ENCODE data around the gene IL19. TPM values are rescaled to one million over a fixed set of nuclear protein-coding genes. Genes with fewer than 3 reads are reported as not detected.

Gene IL19
- total and polyA plus RNA-seq, 4 donors: 0.10 to 0.68 (median 0.12) TPM; not detected in 1

DNA sequence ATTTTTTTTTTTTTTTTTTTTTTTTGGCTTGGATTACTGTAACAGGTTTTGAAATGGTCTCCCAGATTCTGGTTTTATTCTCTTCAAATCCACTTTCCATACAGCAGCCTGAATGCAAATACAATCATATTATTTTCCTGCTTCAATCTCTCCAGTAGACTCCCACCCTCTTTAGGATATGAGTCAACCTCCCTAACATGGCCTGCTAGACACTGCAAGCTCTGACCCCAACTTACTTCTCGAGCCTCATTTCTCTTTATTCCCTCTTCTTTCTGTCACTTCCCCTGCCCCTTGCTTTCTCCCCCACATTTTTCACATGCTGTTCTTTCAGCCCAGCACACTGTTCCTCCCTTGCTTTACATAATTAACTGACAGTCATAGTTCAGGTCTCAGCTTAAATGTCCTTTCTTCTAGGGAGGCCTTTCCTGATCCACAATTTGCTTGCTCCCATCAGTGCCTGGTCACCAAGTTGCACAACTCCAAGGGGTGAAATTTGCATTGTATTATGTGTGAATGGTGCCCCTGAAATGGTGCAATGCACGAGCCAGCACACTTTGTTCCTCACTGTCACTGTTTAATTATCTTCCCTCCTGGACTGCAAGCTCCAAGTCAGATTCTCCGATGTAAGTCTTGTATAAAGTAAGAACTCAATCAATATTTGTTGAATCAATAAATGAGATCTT lies 22.1 kb upstream of the IL19 start:
- TF ChIP-seq, protein P1, sequence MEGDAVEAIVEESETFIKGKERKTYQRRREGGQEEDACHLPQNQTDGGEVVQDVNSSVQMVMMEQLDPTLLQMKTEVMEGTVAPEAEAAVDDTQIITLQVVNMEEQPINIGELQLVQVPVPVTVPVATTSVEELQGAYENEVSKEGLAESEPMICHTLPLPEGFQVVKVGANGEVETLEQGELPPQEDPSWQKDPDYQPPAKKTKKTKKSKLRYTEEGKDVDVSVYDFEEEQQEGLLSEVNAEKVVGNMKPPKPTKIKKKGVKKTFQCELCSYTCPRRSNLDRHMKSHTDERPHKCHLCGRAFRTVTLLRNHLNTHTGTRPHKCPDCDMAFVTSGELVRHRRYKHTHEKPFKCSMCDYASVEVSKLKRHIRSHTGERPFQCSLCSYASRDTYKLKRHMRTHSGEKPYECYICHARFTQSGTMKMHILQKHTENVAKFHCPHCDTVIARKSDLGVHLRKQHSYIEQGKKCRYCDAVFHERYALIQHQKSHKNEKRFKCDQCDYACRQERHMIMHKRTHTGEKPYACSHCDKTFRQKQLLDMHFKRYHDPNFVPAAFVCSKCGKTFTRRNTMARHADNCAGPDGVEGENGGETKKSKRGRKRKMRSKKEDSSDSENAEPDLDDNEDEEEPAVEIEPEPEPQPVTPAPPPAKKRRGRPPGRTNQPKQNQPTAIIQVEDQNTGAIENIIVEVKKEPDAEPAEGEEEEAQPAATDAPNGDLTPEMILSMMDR (IDR thresholded peaks at IDR 0.05; ENCODE audit: control extremely low read depth, extremely low read depth): no peak
- H3K4me1 ChIP-seq (ENCODE audit: control insufficient read depth in 5 of 5, insufficient read depth in 5 of 5, low read length in 5 of 5): peaks cover 0 to 3% (median 0%) of the 10 kb centered on the region in 5 donors
- peaks cover 0 to 3% (median 0%) of the 10 kb centered on the region in 3 donors for H3K27me3 ChIP-seq (ENCODE audit: control insufficient read depth in 3 of 3, insufficient read depth in 3 of 3, low read length in 2 of 3)
- ATAC-seq (ENCODE audit: insufficient read depth, low FRiP score): no peak
- H3K9me3 ChIP-seq (ENCODE audit: control insufficient read depth in 4 of 4, insufficient read depth in 3 of 4, low read length in 3 of 4): no peaks in the 10 kb centered on the region
- H3K4me3 ChIP-seq: no peak overlapping the region
- no peak overlapping the region for H3K27ac ChIP-seq (ENCODE audit: low read depth in 1 of 2, low read length in 1 of 2)
- no peaks in the 10 kb centered on the region for H3K36me3 ChIP-seq (ENCODE audit: control insufficient read depth in 4 of 4, insufficient read depth in 4 of 4, low read length in 4 of 4)
- 45 to 73% methylated on average over 3 of the region's 3 CpGs for WGBS, 2 donors
- DNase-seq: no peak
- no peak overlapping the region for H3K9ac ChIP-seq (ENCODE audit: insufficient read depth in 1 of 2, low read length in 2 of 2)

DNA sequence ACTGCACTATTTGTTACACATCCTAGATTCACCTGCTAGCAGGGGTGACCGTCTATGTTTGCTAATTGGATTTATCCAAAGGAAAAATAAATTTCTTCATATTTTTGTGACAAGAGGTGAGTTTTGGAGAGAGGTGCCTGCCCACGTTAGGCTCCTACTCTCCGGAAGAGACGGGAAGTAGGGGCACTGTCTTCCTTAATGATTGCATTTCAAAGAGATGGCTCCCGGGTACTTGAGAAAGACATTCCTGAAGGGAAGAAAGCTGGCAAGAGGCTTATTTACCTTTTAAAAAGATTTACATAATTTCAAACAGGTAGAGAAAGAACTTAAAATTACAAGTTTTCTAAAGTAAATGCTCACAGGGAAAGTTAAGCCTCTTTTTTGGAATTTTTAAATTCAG lies 18.7 kb upstream of the IL19 start:
- Histone ChIP-seq H3K27ac (ENCODE audit: low read depth in 1 of 2, low read length in 1 of 2) (no peak overlapping the region), H3K9me3 (ENCODE audit: control insufficient read depth in 4 of 4, insufficient read depth in 3 of 4, low read length in 3 of 4) (no peaks in the 10 kb centered on the region), H3K9ac (ENCODE audit: insufficient read depth in 1 of 2, low read length in 2 of 2) (no peak overlapping the region), H3K4me3 (no peak overlapping the region), H3K4me1 (ENCODE audit: control insufficient read depth in 5 of 5, insufficient read depth in 5 of 5, low read length in 5 of 5) (peaks cover 0 to 3% (median 0%) of the 10 kb centered on the region in 5 donors), H3K36me3 (ENCODE audit: control insufficient read depth in 4 of 4, insufficient read depth in 4 of 4, low read length in 4 of 4) (no peaks in the 10 kb centered on the region), H3K27me3 (ENCODE audit: control insufficient read depth in 3 of 3, insufficient read depth in 3 of 3, low read length in 2 of 3) (peaks cover 0 to 3% (median 0%) of the 10 kb centered on the region in 3 donors)
- TF ChIP-seq, protein P1 (IDR thresholded peaks at IDR 0.05; ENCODE audit: control extremely low read depth, extremely low read depth): no peak
- 67 to 75% methylated on average over 5 of the region's 5 CpGs for WGBS, 2 donors
- DNase-seq: no peak
- ATAC-seq (ENCODE audit: insufficient read depth, low FRiP score): no peak

DNA sequence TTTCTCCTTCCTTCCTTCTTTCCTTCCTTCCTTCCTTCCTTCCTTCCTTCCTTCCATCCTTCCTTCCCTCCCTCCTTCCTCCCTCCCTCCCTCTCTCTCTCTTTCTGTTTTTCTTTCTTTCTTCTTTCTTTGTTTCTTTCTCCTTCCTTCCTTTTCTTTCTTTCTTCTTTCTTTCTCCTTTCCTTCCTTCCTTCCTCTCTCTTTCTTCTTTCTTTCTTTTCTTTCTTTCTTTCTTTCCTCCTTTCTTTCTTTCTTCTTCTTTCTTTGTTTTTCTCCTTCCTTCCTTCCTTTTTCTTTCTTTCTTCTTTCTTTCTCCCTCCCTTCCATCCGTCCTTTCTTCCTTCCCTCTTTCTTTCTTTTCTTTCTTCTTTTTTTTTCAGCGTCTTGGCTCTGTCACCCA lies 18.1 kb upstream of the IL19 start:
- Histone ChIP-seq H3K9me3 (ENCODE audit: control insufficient read depth in 4 of 4, insufficient read depth in 3 of 4, low read length in 3 of 4) (no peaks in the 10 kb centered on the region), H3K9ac (ENCODE audit: insufficient read depth in 1 of 2, low read length in 2 of 2) (no peak overlapping the region), H3K27ac (ENCODE audit: low read depth in 1 of 2, low read length in 1 of 2) (no peak overlapping the region), H3K36me3 (ENCODE audit: control insufficient read depth in 4 of 4, insufficient read depth in 4 of 4, low read length in 4 of 4) (no peaks in the 10 kb centered on the region), H3K4me3 (no peak overlapping the region), H3K4me1 (ENCODE audit: control insufficient read depth in 5 of 5, insufficient read depth in 5 of 5, low read length in 5 of 5) (peaks cover 0 to 3% (median 0%) of the 10 kb centered on the region in 5 donors), H3K27me3 (ENCODE audit: control insufficient read depth in 3 of 3, insufficient read depth in 3 of 3, low read length in 2 of 3) (peaks cover 0 to 5% (median 0%) of the 10 kb centered on the region in 3 donors)
- no peak for DNase-seq
- TF ChIP-seq, protein P1 (IDR thresholded peaks at IDR 0.05; ENCODE audit: control extremely low read depth, extremely low read depth): no peak
- 82 to 84% methylated on average over 2 of the region's 2 CpGs for WGBS, 2 donors
- ATAC-seq (ENCODE audit: insufficient read depth, low FRiP score): no peak

Data from lung (tissue), 12 donors.